ENCODE measurements around the gene AP5S1.

DNA sequence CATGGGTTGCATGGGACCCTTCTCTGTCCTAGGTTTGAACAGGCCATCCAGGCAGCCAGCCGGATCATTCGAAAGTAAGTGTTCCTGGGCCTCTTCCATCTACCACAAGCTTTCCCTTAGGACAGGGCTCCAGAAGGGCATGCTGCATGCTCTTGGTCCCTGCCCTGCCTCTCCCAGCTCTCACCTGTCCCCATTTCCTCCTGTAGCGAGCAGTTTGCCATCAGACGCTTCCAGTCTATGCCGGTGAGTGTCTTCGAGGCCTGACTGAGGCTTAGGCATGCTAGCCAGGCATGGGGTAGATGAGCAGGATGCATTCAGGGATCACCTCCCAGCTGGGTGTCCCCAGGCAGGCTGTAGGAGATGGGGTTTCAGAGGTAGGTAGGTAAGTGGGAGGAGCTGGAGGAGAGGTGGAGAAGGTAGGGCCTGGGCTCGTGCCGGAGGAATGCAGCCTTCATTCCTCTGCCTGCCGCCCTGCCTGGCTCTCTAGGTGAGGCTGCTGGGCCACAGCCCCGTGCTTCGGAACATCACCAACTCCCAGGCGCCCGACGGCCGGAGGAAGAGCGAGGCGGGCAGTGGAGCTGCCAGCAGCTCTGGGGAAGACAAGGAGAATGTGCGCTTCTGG lies 20.0 kb upstream of the AP5S1 start:
- TF ChIP-seq, protein P1, sequence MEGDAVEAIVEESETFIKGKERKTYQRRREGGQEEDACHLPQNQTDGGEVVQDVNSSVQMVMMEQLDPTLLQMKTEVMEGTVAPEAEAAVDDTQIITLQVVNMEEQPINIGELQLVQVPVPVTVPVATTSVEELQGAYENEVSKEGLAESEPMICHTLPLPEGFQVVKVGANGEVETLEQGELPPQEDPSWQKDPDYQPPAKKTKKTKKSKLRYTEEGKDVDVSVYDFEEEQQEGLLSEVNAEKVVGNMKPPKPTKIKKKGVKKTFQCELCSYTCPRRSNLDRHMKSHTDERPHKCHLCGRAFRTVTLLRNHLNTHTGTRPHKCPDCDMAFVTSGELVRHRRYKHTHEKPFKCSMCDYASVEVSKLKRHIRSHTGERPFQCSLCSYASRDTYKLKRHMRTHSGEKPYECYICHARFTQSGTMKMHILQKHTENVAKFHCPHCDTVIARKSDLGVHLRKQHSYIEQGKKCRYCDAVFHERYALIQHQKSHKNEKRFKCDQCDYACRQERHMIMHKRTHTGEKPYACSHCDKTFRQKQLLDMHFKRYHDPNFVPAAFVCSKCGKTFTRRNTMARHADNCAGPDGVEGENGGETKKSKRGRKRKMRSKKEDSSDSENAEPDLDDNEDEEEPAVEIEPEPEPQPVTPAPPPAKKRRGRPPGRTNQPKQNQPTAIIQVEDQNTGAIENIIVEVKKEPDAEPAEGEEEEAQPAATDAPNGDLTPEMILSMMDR (IDR thresholded peaks at IDR 0.05; ENCODE audit: borderline replicate concordance, extremely low read depth, low read length, poor library complexity, severe bottlenecking) = no peak
- TF ChIP-seq EZH2 (IDR thresholded peaks at IDR 0.05; ENCODE audit: borderline replicate concordance, low read depth, low read length, severe bottlenecking) = no peak

All from DND-41 (cell line).